Cardiac muscle cell (in vitro differentiated cells and primary cell): ENCODE measurements around the gene IL1RAPL1. TPM values are rescaled to one million over a fixed set of nuclear protein-coding genes. Genes with fewer than 3 reads are reported as not detected.

Experiments used
- DNase-seq, 2 donors: peaks; one replicate each; pipeline versions ENCODE4 v3.0.0 to v3.0.0-alpha.2; 2010 to 2017; ENCODE audit warnings: low read depth in 1 of 2, low spot score in 1 of 2
- H3K27ac ChIP-seq: fragments of 200-600 bp; sonication (generic); 2 replicates; pipeline ENCODE4 v1.5.1; 2016
- H3K27me3 ChIP-seq: fragments of 200-600 bp; sonication (generic); 2 replicates; pipeline ENCODE4 v1.6.0; 2016; ENCODE audit warnings: control low read depth
- H3K36me3 ChIP-seq: fragments of 200-600 bp; sonication (generic); 2 replicates; pipeline ENCODE4 v1.5.1; 2016; ENCODE audit warnings: control low read depth
- H3K4me1 ChIP-seq: fragments of 200-600 bp; sonication (generic); 2 replicates; pipeline ENCODE4 v1.8.1; 2017; ENCODE audit warnings: low read depth, mild to moderate bottlenecking, mixed run types
- H3K4me3 ChIP-seq: fragments of 200-600 bp; sonication (generic); 2 replicates; pipeline ENCODE4 v1.5.1; 2016; ENCODE audit warnings: mild to moderate bottlenecking
- H3K9me3 ChIP-seq: fragments of 200-600 bp; sonication (generic); 2 replicates; pipeline ENCODE4 v1.5.1; 2017; ENCODE audit warnings: low read depth, mild to moderate bottlenecking, control low read depth
- CTCF ChIP-seq: IDR thresholded peaks from 2 replicates; pipeline ENCODE4 v1.5.1; 2012; ENCODE audit warnings: low read depth, mild to moderate bottlenecking, low read length
- polyA plus RNA-seq: library from polyadenylated mRNA; unstranded; fragments of >200 nt; fragmentation: Nextera tagmentation; extraction: Ambion mirVana; gene quantifications from 2 replicates; pipeline ENCODE4 v1.2.1, GENCODE V29; 2016
- total RNA-seq: library from RNA; depleted of rRNA; stranded (reverse); fragments of >200 nt; gene quantifications from 2 replicates; pipeline ENCODE4 v1.2.3, GENCODE V29; 2016

Gene IL1RAPL1
- total and polyA plus RNA-seq, 2 experiments from 2014 or later: 3.2 to 4.2 TPM

GRCh38 chrX:29890646-29891200 is 1303.5 kb downstream of the IL1RAPL1 start:
- Histone ChIP-seq H3K4me3 (no peak overlapping the region), H3K27me3 (no peaks in the 10 kb centered on the region), H3K36me3 (no peaks in the 10 kb centered on the region), H3K27ac (no peak overlapping the region), H3K4me1 (no peaks in the 10 kb centered on the region), H3K9me3 (no peaks in the 10 kb centered on the region)
- no peak for TF ChIP-seq CTCF
- DNase-seq: no peak

GRCh38 chrX:29902004-29902403 is 1314.8 kb downstream of the IL1RAPL1 start:
- no peak for TF ChIP-seq CTCF

GRCh38 chrX:29903360-29903759 is 1316.1 kb downstream of the IL1RAPL1 start:
- H3K4me1 ChIP-seq: no peaks in the 10 kb centered on the region
- H3K36me3 ChIP-seq: no peaks in the 10 kb centered on the region
- H3K4me3 ChIP-seq: no peak overlapping the region
- TF ChIP-seq CTCF: peak; percentile 49
- H3K9me3 ChIP-seq: no peaks in the 10 kb centered on the region
- peak in 1 of 2 donors; percentile 24 for DNase-seq
- no peaks in the 10 kb centered on the region for H3K27me3 ChIP-seq
- H3K27ac ChIP-seq: no peak overlapping the region

More at GRCh38 chrX:29902004-29902403, 1314.8 kb downstream of the IL1RAPL1 start:
- Histone ChIP-seq H3K4me1 (no peaks in the 10 kb centered on the region), H3K4me3 (no peak overlapping the region), H3K27ac (no peak overlapping the region), H3K9me3 (no peaks in the 10 kb centered on the region), H3K27me3 (no peaks in the 10 kb centered on the region), H3K36me3 (no peaks in the 10 kb centered on the region)
- no peak for DNase-seq

GRCh38 chrX:29911673-29912072 is 1324.4 kb downstream of the IL1RAPL1 start:
- Histone ChIP-seq H3K4me1 (no peaks in the 10 kb centered on the region), H3K36me3 (no peaks in the 10 kb centered on the region), H3K9me3 (no peaks in the 10 kb centered on the region), H3K27ac (no peak overlapping the region), H3K4me3 (no peak overlapping the region), H3K27me3 (no peaks in the 10 kb centered on the region)
- no peak for TF ChIP-seq CTCF
- DNase-seq: no peak

GRCh38 chrX:29913647-29914046 is 1326.4 kb downstream of the IL1RAPL1 start:
- peak in 1 of 2 donors; percentile 32 for DNase-seq
- TF ChIP-seq CTCF: no peak
- Histone ChIP-seq H3K9me3 (no peaks in the 10 kb centered on the region), H3K4me1 (no peaks in the 10 kb centered on the region), H3K4me3 (no peak overlapping the region), H3K36me3 (no peaks in the 10 kb centered on the region), H3K27me3 (no peaks in the 10 kb centered on the region), H3K27ac (no peak overlapping the region)
